ENCODE data around the gene MINK1. TPM values are rescaled to one million over a fixed set of nuclear protein-coding genes. Genes with fewer than 3 reads are reported as not detected.
"Not testable (repeated sequence)": the region's sequence is repeated elsewhere in the genome, so short reads cannot be mapped to it uniquely, and the experiment has no call there.

The MINK1 gene
- total RNA-seq, 1 donor from 2014 or later, result 90.6 TPM

- DNase-seq (ENCODE audit: low spot score), result no peak
- Mint-ChIP-seq H3K4me3 (ENCODE audit: unreplicated experiment) (no peak overlapping the region), H3K27ac (ENCODE audit: unreplicated experiment) (no peak overlapping the region), H3K36me3 (ENCODE audit: low read depth) (peaks cover 1% of the 10 kb centered on the region), H3K9me3 (ENCODE audit: low read depth) (no peaks in the 10 kb centered on the region), H3K27me3 (ENCODE audit: low read depth) (no peaks in the 10 kb centered on the region), H3K4me1 (ENCODE audit: low read depth) (peaks cover 16% of the 10 kb centered on the region)
- TF ChIP-seq, protein P1, sequence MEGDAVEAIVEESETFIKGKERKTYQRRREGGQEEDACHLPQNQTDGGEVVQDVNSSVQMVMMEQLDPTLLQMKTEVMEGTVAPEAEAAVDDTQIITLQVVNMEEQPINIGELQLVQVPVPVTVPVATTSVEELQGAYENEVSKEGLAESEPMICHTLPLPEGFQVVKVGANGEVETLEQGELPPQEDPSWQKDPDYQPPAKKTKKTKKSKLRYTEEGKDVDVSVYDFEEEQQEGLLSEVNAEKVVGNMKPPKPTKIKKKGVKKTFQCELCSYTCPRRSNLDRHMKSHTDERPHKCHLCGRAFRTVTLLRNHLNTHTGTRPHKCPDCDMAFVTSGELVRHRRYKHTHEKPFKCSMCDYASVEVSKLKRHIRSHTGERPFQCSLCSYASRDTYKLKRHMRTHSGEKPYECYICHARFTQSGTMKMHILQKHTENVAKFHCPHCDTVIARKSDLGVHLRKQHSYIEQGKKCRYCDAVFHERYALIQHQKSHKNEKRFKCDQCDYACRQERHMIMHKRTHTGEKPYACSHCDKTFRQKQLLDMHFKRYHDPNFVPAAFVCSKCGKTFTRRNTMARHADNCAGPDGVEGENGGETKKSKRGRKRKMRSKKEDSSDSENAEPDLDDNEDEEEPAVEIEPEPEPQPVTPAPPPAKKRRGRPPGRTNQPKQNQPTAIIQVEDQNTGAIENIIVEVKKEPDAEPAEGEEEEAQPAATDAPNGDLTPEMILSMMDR (IDR thresholded peaks at IDR 0.05), result no peak
These were observed 30.2 kb downstream of the MINK1 start for GRCh38 chr17:4863321-4863720.

- not testable (repeated sequence) for H3K27me3 Mint-ChIP-seq (ENCODE audit: low read depth); H3K27ac Mint-ChIP-seq (ENCODE audit: unreplicated experiment); H3K4me1 Mint-ChIP-seq (ENCODE audit: low read depth); DNase-seq (ENCODE audit: low spot score); H3K9me3 Mint-ChIP-seq (ENCODE audit: low read depth); H3K36me3 Mint-ChIP-seq (ENCODE audit: low read depth); H3K4me3 Mint-ChIP-seq (ENCODE audit: unreplicated experiment)
These were observed 34.4 kb downstream of the MINK1 start for GRCh38 chr17:4867535-4867934.

DNA sequence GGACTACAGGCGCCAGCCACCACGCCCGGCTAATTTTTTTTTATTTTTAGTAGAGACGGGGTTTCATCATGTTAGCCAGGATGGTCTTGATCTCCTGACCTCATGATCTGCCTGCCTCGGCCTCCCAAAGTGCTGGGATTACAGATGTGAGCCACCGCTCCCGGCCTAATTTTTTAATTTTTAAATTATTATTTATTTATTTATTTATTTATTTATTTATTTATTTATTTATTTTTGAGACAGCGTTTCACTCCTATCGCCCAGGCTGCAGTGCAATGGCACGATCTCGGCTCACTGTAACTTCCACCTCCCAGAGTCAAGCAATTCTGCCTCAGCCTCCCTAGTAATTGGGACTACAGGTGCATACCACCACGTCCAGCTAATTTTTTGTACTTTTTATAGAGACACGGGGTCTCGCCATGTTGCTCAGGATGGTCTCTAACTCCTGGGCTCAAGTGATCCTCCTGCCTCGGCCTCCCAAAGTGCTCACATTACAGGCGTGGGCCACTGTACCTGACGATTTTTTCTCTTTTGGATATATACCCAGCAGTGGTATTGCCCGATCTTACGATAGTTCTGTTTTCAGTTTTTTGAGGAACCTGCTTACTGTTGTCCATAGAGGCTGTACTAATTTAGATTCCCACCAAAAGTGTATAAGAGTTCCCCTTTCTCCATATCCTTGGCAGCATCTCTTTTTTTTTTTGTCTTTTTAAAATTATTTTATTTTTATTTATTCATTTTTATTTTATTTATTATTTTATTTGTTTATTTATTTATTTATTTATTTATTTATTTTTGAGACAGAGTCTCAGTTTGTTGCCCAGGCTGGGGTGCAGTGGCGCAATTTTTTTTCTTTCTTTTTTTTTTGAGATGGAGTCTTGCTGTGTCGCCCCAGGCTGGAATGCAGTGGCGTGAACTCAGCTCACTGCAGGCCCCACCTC, 36.2 kb downstream of the MINK1 start:
- not testable (repeated sequence) for H3K9me3 Mint-ChIP-seq (ENCODE audit: low read depth); DNase-seq (ENCODE audit: low spot score); H3K36me3 Mint-ChIP-seq (ENCODE audit: low read depth); H3K4me1 Mint-ChIP-seq (ENCODE audit: low read depth); H3K4me3 Mint-ChIP-seq (ENCODE audit: unreplicated experiment); H3K27me3 Mint-ChIP-seq (ENCODE audit: low read depth); H3K27ac Mint-ChIP-seq (ENCODE audit: unreplicated experiment)

GRCh38 chr17:4870855-4871254, 37.7 kb downstream of the MINK1 start:
- no peaks in the 10 kb centered on the region for H3K9me3 Mint-ChIP-seq (ENCODE audit: low read depth)
- no peak overlapping the region for H3K27ac Mint-ChIP-seq (ENCODE audit: unreplicated experiment)
- H3K4me3 Mint-ChIP-seq (ENCODE audit: unreplicated experiment), result no peak overlapping the region
- TF ChIP-seq, protein P1 (IDR thresholded peaks at IDR 0.05), result no peak
- H3K36me3 Mint-ChIP-seq (ENCODE audit: low read depth), result peaks cover 3% of the 10 kb centered on the region
- H3K27me3 Mint-ChIP-seq (ENCODE audit: low read depth), result no peaks in the 10 kb centered on the region
- no peak for DNase-seq (ENCODE audit: low spot score)
- peaks cover 5% of the 10 kb centered on the region for H3K4me1 Mint-ChIP-seq (ENCODE audit: low read depth)

- no peak for DNase-seq (ENCODE audit: low spot score)
- peaks cover 5% of the 10 kb centered on the region for H3K36me3 Mint-ChIP-seq (ENCODE audit: low read depth)
- no peaks in the 10 kb centered on the region for H3K27me3 Mint-ChIP-seq (ENCODE audit: low read depth)
- H3K4me1 Mint-ChIP-seq (ENCODE audit: low read depth), result peaks cover 5% of the 10 kb centered on the region
- H3K27ac Mint-ChIP-seq (ENCODE audit: unreplicated experiment), result no peak overlapping the region
- TF ChIP-seq, protein P1 (IDR thresholded peaks at IDR 0.05), result no peak
- H3K4me3 Mint-ChIP-seq (ENCODE audit: unreplicated experiment), result no peak overlapping the region
- H3K9me3 Mint-ChIP-seq (ENCODE audit: low read depth), result no peaks in the 10 kb centered on the region
These were observed 39.6 kb downstream of the MINK1 start for GRCh38 chr17:4872786-4873185.

- Mint-ChIP-seq H3K27ac (ENCODE audit: unreplicated experiment) (no peak overlapping the region), H3K36me3 (ENCODE audit: low read depth) (peaks cover 9% of the 10 kb centered on the region), H3K4me1 (ENCODE audit: low read depth) (peaks cover 5% of the 10 kb centered on the region), H3K27me3 (ENCODE audit: low read depth) (no peaks in the 10 kb centered on the region), H3K4me3 (ENCODE audit: unreplicated experiment) (no peak overlapping the region), H3K9me3 (ENCODE audit: low read depth) (no peaks in the 10 kb centered on the region)
- DNase-seq (ENCODE audit: low spot score), result no peak
- TF ChIP-seq, protein P1 (IDR thresholded peaks at IDR 0.05), result no peak
These were observed 43.9 kb downstream of the MINK1 start for GRCh38 chr17:4877089-4877488.
